KOPT-K1 (cell line): ENCODE results near the gene WFIKKN2.

Experiments used
- H3K27ac ChIP-seq: fragments of 200-600 bp; sonication (generic); 2 replicates; pipeline ENCODE4 v1.5.1; 2016; ENCODE audit warnings: antibody characterized with exemption, mild to moderate bottlenecking, low read depth, low read length; ENCODE audit not compliant: poor library complexity, severe bottlenecking
- H3K36me3 ChIP-seq: fragments of 200-600 bp; sonication (generic); 2 replicates; pipeline ENCODE4 v1.5.1; 2017; ENCODE audit warnings: antibody characterized with exemption, mild to moderate bottlenecking, low read length, moderate library complexity; ENCODE audit not compliant: insufficient read depth
- H3K9me3 ChIP-seq: fragments of 200-600 bp; sonication (generic); 2 replicates; pipeline ENCODE4 v1.5.1; 2017; ENCODE audit warnings: antibody characterized with exemption, low read length, mild to moderate bottlenecking; ENCODE audit not compliant: insufficient read depth, poor library complexity, severe bottlenecking

Gene WFIKKN2

DNA sequence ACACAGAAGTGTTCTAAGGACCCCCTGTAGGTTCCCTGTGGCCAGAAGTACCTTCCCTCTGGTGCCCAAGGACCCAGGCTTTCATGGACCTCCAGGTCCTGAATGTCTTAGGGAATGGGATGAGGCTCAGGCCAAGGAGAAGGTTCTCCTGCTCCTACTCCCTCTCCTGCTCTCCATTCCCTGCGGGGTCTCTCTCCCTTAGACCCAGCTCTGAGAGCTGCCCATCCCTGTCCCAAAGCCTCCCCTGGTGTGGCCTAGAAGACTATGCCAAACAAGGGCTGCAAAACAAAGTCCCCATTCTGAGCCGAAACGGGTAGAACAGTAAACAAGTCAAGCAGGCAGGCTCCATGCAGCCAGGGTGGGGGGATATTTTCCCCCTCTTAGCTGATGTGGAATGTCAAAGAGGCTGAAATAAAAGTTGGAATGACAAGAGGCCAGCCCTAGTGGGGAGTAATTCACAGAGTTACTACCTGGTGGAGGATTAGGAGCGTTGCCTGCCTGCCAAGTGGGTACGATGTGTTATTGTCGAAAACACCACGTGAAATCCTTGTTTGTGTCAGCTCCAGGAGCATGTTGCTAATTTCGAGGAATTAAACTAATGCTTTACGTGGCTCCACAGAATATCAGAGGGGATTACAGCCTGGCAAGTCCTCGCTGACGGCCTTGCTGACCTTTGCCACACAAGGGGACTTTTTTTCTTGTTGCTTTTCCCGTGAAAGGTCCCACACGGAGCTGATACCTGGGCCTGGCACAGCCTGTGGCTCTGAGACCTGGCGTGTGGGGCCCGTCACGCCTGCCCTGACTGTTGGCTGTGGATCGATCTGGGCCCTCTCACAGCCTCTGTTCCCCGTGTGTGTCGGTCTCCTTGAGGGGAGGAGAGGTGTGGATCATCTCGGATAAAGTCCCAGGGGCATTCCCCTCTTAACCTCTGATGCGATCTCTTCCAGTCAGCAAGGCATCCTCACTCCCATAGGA, 2.9 kb downstream of the WFIKKN2 start:
- no peaks in the 10 kb centered on the region for H3K36me3 ChIP-seq
- no peaks in the 10 kb centered on the region for H3K9me3 ChIP-seq
- H3K27ac ChIP-seq: no peak overlapping the region

DNA sequence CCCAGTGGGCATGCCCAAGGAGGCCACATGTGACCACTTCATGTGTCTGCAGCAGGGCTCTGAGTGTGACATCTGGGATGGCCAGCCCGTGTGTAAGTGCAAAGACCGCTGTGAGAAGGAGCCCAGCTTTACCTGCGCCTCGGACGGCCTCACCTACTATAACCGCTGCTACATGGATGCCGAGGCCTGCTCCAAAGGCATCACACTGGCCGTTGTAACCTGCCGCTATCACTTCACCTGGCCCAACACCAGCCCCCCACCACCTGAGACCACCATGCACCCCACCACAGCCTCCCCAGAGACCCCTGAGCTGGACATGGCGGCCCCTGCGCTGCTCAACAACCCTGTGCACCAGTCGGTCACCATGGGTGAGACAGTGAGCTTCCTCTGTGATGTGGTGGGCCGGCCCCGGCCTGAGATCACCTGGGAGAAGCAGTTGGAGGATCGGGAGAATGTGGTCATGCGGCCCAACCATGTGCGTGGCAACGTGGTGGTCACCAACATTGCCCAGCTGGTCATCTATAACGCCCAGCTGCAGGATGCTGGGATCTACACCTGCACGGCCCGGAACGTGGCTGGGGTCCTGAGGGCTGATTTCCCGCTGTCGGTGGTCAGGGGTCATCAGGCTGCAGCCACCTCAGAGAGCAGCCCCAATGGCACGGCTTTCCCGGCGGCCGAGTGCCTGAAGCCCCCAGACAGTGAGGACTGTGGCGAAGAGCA, 4.4 kb downstream of the WFIKKN2 start:
- Histone ChIP-seq H3K27ac (no peak overlapping the region), H3K9me3 (no peaks in the 10 kb centered on the region), H3K36me3 (no peaks in the 10 kb centered on the region)

GRCh38 chr17:50840311-50840851, 5.0 kb downstream of the WFIKKN2 start:
- Histone ChIP-seq H3K27ac (no peak overlapping the region), H3K36me3 (no peaks in the 10 kb centered on the region), H3K9me3 (no peaks in the 10 kb centered on the region)

- Histone ChIP-seq H3K36me3 (no peaks in the 10 kb centered on the region), H3K9me3 (no peaks in the 10 kb centered on the region), H3K27ac (no peak overlapping the region)
Measured at GRCh38 chr17:50841277-50841948, 6.0 kb downstream of the WFIKKN2 start.

GRCh38 chr17:50841949-50842354, 6.6 kb downstream of the WFIKKN2 start:
- H3K27ac ChIP-seq: no peak overlapping the region
- no peaks in the 10 kb centered on the region for H3K36me3 ChIP-seq
- H3K9me3 ChIP-seq: no peaks in the 10 kb centered on the region

DNA sequence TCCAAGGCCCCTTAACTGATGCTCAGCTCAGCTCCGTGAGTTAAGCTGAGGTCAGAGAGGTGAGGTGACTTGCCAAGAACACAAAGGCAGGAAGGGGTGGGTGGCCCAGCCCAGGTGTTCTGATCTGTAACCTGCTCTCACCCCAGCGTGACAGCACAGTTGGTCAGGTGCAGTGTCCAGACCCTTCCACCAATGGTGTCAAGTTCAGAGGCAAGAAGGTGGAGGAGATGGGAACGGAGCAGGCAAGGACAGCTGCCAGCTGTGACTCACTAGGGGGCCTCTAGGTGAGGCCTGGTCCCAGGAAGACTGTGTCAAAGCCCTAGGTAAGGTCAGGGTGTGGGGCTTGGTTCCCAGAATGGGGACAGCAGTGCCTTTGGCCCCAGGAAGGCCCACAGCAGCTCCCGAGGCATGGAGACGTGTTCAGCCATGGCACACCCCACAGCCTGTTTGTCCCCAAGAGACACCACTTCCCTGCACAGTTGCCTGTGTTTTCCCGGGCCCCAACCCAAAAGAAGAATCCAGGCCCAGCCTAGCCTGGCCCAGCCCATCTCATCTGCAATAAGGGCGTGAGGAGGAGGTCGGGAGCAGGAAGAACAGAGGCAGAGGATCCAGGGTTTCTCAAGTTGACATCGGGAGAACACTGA, 7.2 kb downstream of the WFIKKN2 start:
- Histone ChIP-seq H3K27ac (no peak overlapping the region), H3K36me3 (no peaks in the 10 kb centered on the region), H3K9me3 (no peaks in the 10 kb centered on the region)

GRCh38 chr17:50843150-50843905, 7.9 kb downstream of the WFIKKN2 start:
- no peaks in the 10 kb centered on the region for H3K36me3 ChIP-seq
- no peak overlapping the region for H3K27ac ChIP-seq
- H3K9me3 ChIP-seq: no peaks in the 10 kb centered on the region

GRCh38 chr17:50844117-50844700, 8.8 kb downstream of the WFIKKN2 start:
- H3K27ac ChIP-seq: no peak overlapping the region
- H3K36me3 ChIP-seq: no peaks in the 10 kb centered on the region
- H3K9me3 ChIP-seq: no peaks in the 10 kb centered on the region

DNA sequence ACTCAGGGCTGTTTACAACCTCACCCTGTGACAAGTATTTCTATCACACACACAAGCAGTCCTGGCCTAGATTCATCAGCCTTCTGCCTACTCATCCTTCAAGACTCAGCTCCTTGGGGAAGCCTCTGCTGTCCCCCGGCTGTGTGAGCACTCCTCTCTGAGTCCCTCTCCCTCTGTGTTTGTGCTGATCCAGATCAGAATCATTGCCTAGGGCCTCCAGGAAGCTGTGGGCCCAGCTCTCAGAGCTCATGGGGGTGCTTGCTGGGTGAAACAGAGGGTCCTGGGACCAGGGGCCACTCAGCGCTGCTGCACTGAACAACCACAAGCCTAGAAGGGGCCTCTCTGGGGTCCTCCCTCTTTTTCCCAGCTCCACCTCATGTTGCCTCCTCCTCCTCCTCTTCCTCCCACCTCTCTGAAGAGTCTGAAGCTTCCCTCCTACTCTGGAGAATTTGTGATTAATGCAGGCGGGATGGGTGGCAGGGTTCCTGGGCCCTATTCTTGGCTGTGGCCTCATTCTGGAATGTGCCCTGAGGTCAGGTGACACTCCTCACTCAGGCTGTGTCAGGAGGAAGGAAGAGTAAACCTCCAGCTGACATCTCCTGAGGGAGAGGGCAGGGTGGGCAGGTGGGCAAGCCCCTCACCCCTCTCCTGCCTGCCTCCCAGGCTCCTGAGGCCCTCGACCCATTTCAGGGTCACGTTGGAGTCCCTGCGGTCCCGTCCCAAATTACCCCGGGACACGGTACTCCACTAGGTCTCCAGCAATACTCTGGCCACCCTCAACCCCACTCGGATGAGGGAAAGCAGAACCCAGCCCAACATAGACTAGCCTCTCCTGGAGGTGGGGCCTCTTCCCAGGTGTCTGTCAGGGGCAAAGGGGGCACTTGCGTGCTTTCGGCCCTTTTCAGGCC, 10.1 kb downstream of the WFIKKN2 start:
- H3K27ac ChIP-seq: no peak overlapping the region
- no peaks in the 10 kb centered on the region for H3K36me3 ChIP-seq
- H3K9me3 ChIP-seq: no peaks in the 10 kb centered on the region

DNA sequence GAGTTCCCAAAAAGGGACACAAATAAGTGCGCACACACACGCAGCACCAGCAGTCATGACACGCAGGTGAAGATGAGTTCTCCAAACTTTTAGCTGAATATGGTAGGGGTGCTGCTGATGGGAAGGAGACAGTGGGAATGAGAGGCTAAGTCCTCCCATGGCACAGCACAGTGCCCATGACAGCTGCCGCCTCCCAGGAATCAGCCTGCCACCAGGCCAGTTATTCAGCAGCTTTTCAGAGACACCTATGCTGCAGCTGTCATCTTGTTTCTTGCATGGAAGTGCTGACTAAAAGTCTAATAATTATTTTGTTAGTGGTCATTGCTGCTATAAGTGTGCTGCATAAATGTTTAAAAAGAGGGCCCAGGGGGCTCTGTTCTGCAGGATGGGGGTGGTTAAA, 12.2 kb downstream of the WFIKKN2 start:
- no peaks in the 10 kb centered on the region for H3K9me3 ChIP-seq
- no peak overlapping the region for H3K27ac ChIP-seq
- no peaks in the 10 kb centered on the region for H3K36me3 ChIP-seq

- H3K9me3 ChIP-seq: no peaks in the 10 kb centered on the region
- H3K36me3 ChIP-seq: no peaks in the 10 kb centered on the region
- H3K27ac ChIP-seq: no peak overlapping the region
Measured at GRCh38 chr17:50848039-50848438, 12.7 kb downstream of the WFIKKN2 start.

- H3K36me3 ChIP-seq: no peaks in the 10 kb centered on the region
- no peaks in the 10 kb centered on the region for H3K9me3 ChIP-seq
- no peak overlapping the region for H3K27ac ChIP-seq
Measured at GRCh38 chr17:50848711-50849110, 13.3 kb downstream of the WFIKKN2 start.

DNA sequence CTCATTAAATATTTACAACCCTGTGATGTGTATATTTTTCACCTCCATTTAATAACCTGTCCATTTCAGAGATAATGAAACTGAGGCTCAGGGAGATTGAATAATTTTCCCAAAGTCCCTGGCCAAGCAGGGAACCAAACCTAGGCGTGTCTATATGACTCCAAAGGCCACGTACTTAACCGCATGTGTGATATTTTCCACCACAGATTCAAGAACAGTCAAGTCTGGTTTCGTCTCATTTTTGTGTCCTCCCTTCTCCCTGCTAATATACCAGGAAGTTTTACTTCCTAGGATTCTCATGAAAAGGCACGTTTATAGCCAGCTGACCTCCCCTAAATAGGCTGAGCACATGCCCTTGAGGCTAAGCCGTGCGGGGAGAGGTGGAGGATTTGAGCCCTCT, 15.3 kb downstream of the WFIKKN2 start:
- H3K9me3 ChIP-seq: no peaks in the 10 kb centered on the region
- H3K27ac ChIP-seq: no peak overlapping the region
- H3K36me3 ChIP-seq: no peaks in the 10 kb centered on the region
